Naive thymus-derived CD4-positive, alpha-beta T cell (primary cell): ENCODE results near the gene GAGE12H. TPM values are rescaled to one million over a fixed set of nuclear protein-coding genes. Genes with fewer than 3 reads are reported as not detected.
A peak's percentile ranks its signal among the peaks of the same experiment; 100 is the strongest.

Source experiments
- ATAC-seq: fragments of 150-1000 bp; cut with Tn5 transposase; 2 replicates; pipeline ENCODE4 v1.10.0; 2021; ENCODE audit warnings: mild to moderate bottlenecking, moderate library complexity
- CTCF ChIA-PET: fragments of 350-600 bp; sonication (Branson Sonifier 250); formaldehyde crosslinking; loops from one replicate; lab custom pipeline; 2021; ENCODE audit warnings: antibody characterized with exemption; lab: Charles Lee
- POLR2A ChIA-PET: fragments of 350-600 bp; sonication (Branson Sonifier 250); formaldehyde crosslinking; loops from one replicate; lab custom pipeline; 2021; ENCODE audit warnings: antibody characterized with exemption, inconsistent platforms; lab: Charles Lee
- DNase-seq, 9 donors: peaks; one replicate each; pipeline versions ENCODE4 v3.0.0 to v3.0.0-alpha.2; 2020 to 2022; ENCODE audit warnings: mixed read lengths in 1 of 9
- H3K27ac ChIP-seq: one replicate; pipeline ENCODE4 v1.7.0; 2013; ENCODE audit warnings: mild to moderate bottlenecking, low read depth, low read length, moderate library complexity
- H3K27me3 ChIP-seq, 2 donors: one replicate each; pipeline ENCODE4 v1.7.0; 2013; ENCODE audit warnings: low read length in 2 of 2, mild to moderate bottlenecking in 2 of 2, moderate library complexity in 2 of 2; ENCODE audit not compliant: control insufficient read depth in 2 of 2, insufficient read depth in 2 of 2
- H3K36me3 ChIP-seq, 3 experiments: 1 replicate in 2 of 3; 2 replicates in 1 of 3; pipeline ENCODE4 v1.7.0; 2013; ENCODE audit warnings: low read length in 3 of 3, mild to moderate bottlenecking in 3 of 3, moderate library complexity in 1 of 3; ENCODE audit not compliant: insufficient read depth in 3 of 3, control insufficient read depth in 2 of 3
- H3K4me1 ChIP-seq, 2 donors: one replicate each; pipeline ENCODE4 v1.7.0; 2013; ENCODE audit warnings: low read length in 2 of 2, mild to moderate bottlenecking in 2 of 2, moderate library complexity in 1 of 2; ENCODE audit not compliant: control insufficient read depth in 2 of 2, insufficient read depth in 2 of 2
- H3K4me3 ChIP-seq: 2 replicates; pipeline ENCODE4 v1.7.0; 2013; ENCODE audit warnings: mild to moderate bottlenecking, low read length
- H3K9me3 ChIP-seq, 3 experiments: 1 replicate in 2 of 3; 2 replicates in 1 of 3; pipeline ENCODE4 v1.7.0; 2013; ENCODE audit warnings: low read length in 3 of 3; ENCODE audit not compliant: control insufficient read depth in 2 of 3
- H3K27ac Mint-ChIP-seq, 9 donors: one replicate each; pipeline ENCODE4 v1.8.0; 2020 to 2022; ENCODE audit warnings: mixed read lengths in 9 of 9, mild to moderate bottlenecking in 8 of 9, moderate library complexity in 5 of 9, inconsistent platforms in 2 of 9
- H3K27me3 Mint-ChIP-seq, 5 donors: one replicate each; pipeline ENCODE4 v1.8.0; 2021 to 2022; ENCODE audit warnings: mixed read lengths in 5 of 5, mild to moderate bottlenecking in 1 of 5
- H3K36me3 Mint-ChIP-seq, 5 donors: one replicate each; pipeline ENCODE4 v1.8.0; 2020 to 2022; ENCODE audit warnings: mixed read lengths in 5 of 5, mild to moderate bottlenecking in 3 of 5, inconsistent platforms in 1 of 5
- H3K4me1 Mint-ChIP-seq, 7 donors: one replicate each; pipeline ENCODE4 v1.8.0; 2020 to 2022; ENCODE audit warnings: mixed read lengths in 7 of 7, mild to moderate bottlenecking in 3 of 7, inconsistent platforms in 1 of 7
- H3K4me3 Mint-ChIP-seq, 10 donors: one replicate each; pipeline ENCODE4 v1.8.0; 2020 to 2022; ENCODE audit warnings: mild to moderate bottlenecking in 10 of 10, mixed read lengths in 10 of 10, moderate library complexity in 6 of 10, inconsistent platforms in 2 of 10
- H3K9me3 Mint-ChIP-seq, 11 donors: one replicate each; pipeline ENCODE4 v1.8.0; 2020 to 2022; ENCODE audit warnings: mixed read lengths in 11 of 11, mild to moderate bottlenecking in 4 of 11, inconsistent platforms in 1 of 11, moderate library complexity in 1 of 11
- intact Hi-C, 2 donors: fragments of 100-400 bp; cut with micrococcal nuclease; formaldehyde crosslinking; loops; one replicate each; pipeline ENCODE4 v1.15.1; 2023
- polyA plus RNA-seq, 2 donors: library from polyadenylated mRNA; unstranded; fragments of 300-500 nt; fragmentation: Illumina TruSeq; gene quantifications; one replicate each; pipeline ENCODE4 v1.2.3, GENCODE V29; 2021
- total RNA-seq, 6 experiments: library from RNA in 5 of 6; stranded (reverse) in 5 of 6; gene quantifications; 1 replicate in 5 of 6; 2 replicates in 1 of 6; pipeline ENCODE4 v1.2.3 and lab custom pipeline; 2021 to 2026

Gene GAGE12H
- total and polyA plus RNA-seq, 7 experiments from 2014 or later = not detected

GRCh38 chrX:49627086-49627777, 47.5 kb downstream of the GAGE12H start:
- no peaks in the 10 kb centered on the region for H3K27me3 ChIP-seq
- intact Hi-C loops = no loop called here
- H3K27ac ChIP-seq = no peak overlapping the region
- H3K4me1 ChIP-seq = no peaks in the 10 kb centered on the region
- H3K4me1 Mint-ChIP-seq = no peaks in the 10 kb centered on the region
- DNase-seq = peak in 7 of 9 donors; percentile 3 to 41 (median 34)
- no peak overlapping the region for H3K4me3 ChIP-seq
- H3K9me3 ChIP-seq = no peaks in the 10 kb centered on the region
- H3K27ac Mint-ChIP-seq = peak overlapping the region in 2 of 9 donors; percentile 46 to 61
- ChIA-PET POLR2A (no interaction called here), CTCF (no interaction called here)
- H3K36me3 Mint-ChIP-seq = no peaks in the 10 kb centered on the region
- H3K9me3 Mint-ChIP-seq = peaks cover 0 to 18% (median 6%) of the 10 kb centered on the region in 11 donors
- H3K27me3 Mint-ChIP-seq = peaks cover 0 to 5% (median 0%) of the 10 kb centered on the region in 5 donors
- peak; percentile 85 for ATAC-seq
- H3K4me3 Mint-ChIP-seq = peak overlapping the region in 9 of 10 donors; percentile 25 to 85 (median 59)
- H3K36me3 ChIP-seq = no peaks in the 10 kb centered on the region

Other genes starting within 250 kb of the GAGE12H start
- not detected for gene GAGE13, start 248.4 kb upstream of the GAGE12H start, total RNA-seq
- gene GAGE13, start 248.4 kb upstream of the GAGE12H start, polyA plus RNA-seq = not detected
- gene GAGE12C, start 47.8 kb upstream of the GAGE12H start, total RNA-seq = not detected
- not detected for gene GAGE12C, start 47.8 kb upstream of the GAGE12H start, polyA plus RNA-seq
- not detected for gene GAGE12D, start 38.2 kb upstream of the GAGE12H start, total RNA-seq
- gene GAGE12D, start 38.2 kb upstream of the GAGE12H start, polyA plus RNA-seq = not detected
- gene GAGE12E, start 28.7 kb upstream of the GAGE12H start, total RNA-seq = not detected
- not detected for gene GAGE12E, start 28.7 kb upstream of the GAGE12H start, polyA plus RNA-seq
- gene GAGE12F, start 19.1 kb upstream of the GAGE12H start, total RNA-seq = not detected
- not detected for gene GAGE12F, start 19.1 kb upstream of the GAGE12H start, polyA plus RNA-seq
- not detected for gene GAGE12G, start 9.5 kb upstream of the GAGE12H start, total RNA-seq
- gene GAGE12G, start 9.5 kb upstream of the GAGE12H start, polyA plus RNA-seq = not detected
- not detected for gene GAGE2A, start 9.5 kb downstream of the GAGE12H start, total RNA-seq
- not detected for gene GAGE2A, start 9.5 kb downstream of the GAGE12H start, polyA plus RNA-seq
- not detected for gene GAGE1, start 19.1 kb downstream of the GAGE12H start, total RNA-seq
- gene GAGE1, start 19.1 kb downstream of the GAGE12H start, polyA plus RNA-seq = not detected
- gene PAGE1, start 116.0 kb downstream of the GAGE12H start, total RNA-seq = not detected
- gene PAGE1, start 116.0 kb downstream of the GAGE12H start, polyA plus RNA-seq = not detected
- gene PAGE4, start 249.4 kb downstream of the GAGE12H start, total RNA-seq = not detected
- not detected for gene PAGE4, start 249.4 kb downstream of the GAGE12H start, polyA plus RNA-seq